Peyer's patch (tissue), 4 donors: ENCODE measurements around the gene B3GNT5. TPM values are rescaled to one million over a fixed set of nuclear protein-coding genes. Genes with fewer than 3 reads are reported as not detected.

Source experiments
- DNase-seq, 3 donors: peaks; one replicate each; pipeline ENCODE4 v3.0.0-alpha.2; 2017 to 2019
- H3K27ac ChIP-seq, 4 donors: fragments of 200-600 bp; sonication (generic); one replicate each; pipeline ENCODE4 v1.5.1; 2016 to 2019
- H3K27me3 ChIP-seq, 2 donors: fragments of 200-600 bp; sonication (generic); one replicate each; pipeline ENCODE4 v1.5.1; 2019
- H3K36me3 ChIP-seq, 3 donors: fragments of 200-600 bp; sonication (generic); one replicate each; pipeline ENCODE4 v1.5.1; 2016 to 2019
- H3K4me1 ChIP-seq, 4 donors: fragments of 200-600 bp; sonication (generic); one replicate each; pipeline ENCODE4 v1.5.1; 2016 to 2019
- H3K4me3 ChIP-seq, 4 donors: fragments of 200-600 bp; sonication (generic); 1 replicate in 3 of 4; 2 replicates in 1 of 4; pipeline ENCODE4 v1.5.1; 2016 to 2019; ENCODE audit warnings: mild to moderate bottlenecking in 1 of 4
- H3K9me3 ChIP-seq, 4 donors: fragments of 200-600 bp; sonication (generic); one replicate each; pipeline ENCODE4 v1.5.1; 2016 to 2019; ENCODE audit warnings: mild to moderate bottlenecking in 1 of 4
- POLR2A ChIP-seq, 2 donors: fragments of 450-650 bp; IDR thresholded peaks; one replicate each; pipeline ENCODE4 v1.5.1; 2017; ENCODE audit warnings: antibody characterized with exemption in 2 of 2, mild to moderate bottlenecking in 2 of 2, moderate library complexity in 2 of 2
- total RNA-seq, 4 donors: library from RNA; depleted of rRNA; stranded (reverse); fragments of >200 nt; gene quantifications; one replicate each; pipeline ENCODE4 v1.1.0, GENCODE V29; 2016
- TF ChIP-seq, protein P1 (sequence below), 6 experiments: fragments of 450-650 bp in 4 of 6; fragments of 200-600 bp in 2 of 6; sonication (generic) in 1 of 6; IDR thresholded peaks; one replicate each; pipeline ENCODE4 v1.5.1; 2017 to 2019; ENCODE audit warnings: antibody characterized with exemption in 6 of 6, mild to moderate bottlenecking in 3 of 6, moderate library complexity in 1 of 6

The B3GNT5 gene
- total RNA-seq, 4 donors from 2014 or later = 15.7 to 66.2 (median 42.2) TPM

DNA sequence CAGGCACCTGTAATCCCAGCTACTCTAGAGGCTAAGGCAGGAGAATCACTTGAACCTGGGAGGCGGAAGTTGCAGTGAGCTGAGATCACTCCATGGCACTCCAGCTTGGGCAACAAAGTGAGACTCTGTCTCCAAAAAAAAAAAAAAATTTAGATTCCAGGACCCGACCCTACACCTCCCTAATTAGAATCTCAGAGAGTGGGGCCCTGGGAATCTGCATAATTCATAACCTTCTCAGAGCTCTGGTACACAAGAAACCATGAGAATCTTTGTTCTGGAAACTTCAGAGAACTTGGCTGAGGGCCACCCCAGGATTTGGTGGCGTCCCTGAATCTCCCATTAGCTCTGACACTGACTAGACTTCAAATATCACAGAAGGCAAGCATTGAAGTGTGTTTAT, 31.5 kb downstream of the B3GNT5 start:
- H3K4me3 ChIP-seq = no peak overlapping the region
- peaks cover 5 to 14% (median 7%) of the 10 kb centered on the region in 4 donors for H3K4me1 ChIP-seq
- no peaks in the 10 kb centered on the region for H3K9me3 ChIP-seq
- H3K27ac ChIP-seq = peak overlapping the region in 1 of 4 donors; percentile 78
- TF ChIP-seq POLR2A (IDR thresholded peaks at IDR 0.05) = no peak
- TF ChIP-seq, protein P1, sequence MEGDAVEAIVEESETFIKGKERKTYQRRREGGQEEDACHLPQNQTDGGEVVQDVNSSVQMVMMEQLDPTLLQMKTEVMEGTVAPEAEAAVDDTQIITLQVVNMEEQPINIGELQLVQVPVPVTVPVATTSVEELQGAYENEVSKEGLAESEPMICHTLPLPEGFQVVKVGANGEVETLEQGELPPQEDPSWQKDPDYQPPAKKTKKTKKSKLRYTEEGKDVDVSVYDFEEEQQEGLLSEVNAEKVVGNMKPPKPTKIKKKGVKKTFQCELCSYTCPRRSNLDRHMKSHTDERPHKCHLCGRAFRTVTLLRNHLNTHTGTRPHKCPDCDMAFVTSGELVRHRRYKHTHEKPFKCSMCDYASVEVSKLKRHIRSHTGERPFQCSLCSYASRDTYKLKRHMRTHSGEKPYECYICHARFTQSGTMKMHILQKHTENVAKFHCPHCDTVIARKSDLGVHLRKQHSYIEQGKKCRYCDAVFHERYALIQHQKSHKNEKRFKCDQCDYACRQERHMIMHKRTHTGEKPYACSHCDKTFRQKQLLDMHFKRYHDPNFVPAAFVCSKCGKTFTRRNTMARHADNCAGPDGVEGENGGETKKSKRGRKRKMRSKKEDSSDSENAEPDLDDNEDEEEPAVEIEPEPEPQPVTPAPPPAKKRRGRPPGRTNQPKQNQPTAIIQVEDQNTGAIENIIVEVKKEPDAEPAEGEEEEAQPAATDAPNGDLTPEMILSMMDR (IDR thresholded peaks at IDR 0.05) = no peak
- no peaks in the 10 kb centered on the region for H3K27me3 ChIP-seq
- no peaks in the 10 kb centered on the region for H3K36me3 ChIP-seq
- no peak for DNase-seq

DNA sequence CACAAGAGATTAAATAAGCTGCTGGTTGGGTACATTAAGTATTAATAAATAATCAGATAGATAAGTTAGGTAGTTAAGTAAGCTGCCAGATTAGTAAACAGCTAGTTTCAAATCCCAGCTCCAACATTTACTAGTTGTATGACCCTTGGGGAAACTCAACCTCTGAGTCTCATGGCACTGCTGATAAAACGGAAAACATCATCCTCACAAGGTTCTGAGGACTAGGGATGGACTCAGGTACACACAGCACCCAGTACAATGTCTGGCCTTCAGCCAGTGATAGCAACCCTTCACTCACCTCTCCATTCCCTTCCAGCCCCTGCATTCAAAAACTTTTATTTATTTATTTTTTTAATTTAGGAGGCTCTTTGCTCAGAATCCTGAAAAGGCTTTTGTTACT, 32.3 kb downstream of the B3GNT5 start:
- Histone ChIP-seq H3K4me1 (peaks cover 5 to 14% (median 7%) of the 10 kb centered on the region in 4 donors), H3K27ac (peak overlapping the region; percentile 33 to 91 (median 68)), H3K27me3 (no peaks in the 10 kb centered on the region), H3K36me3 (no peaks in the 10 kb centered on the region), H3K4me3 (no peak overlapping the region), H3K9me3 (no peaks in the 10 kb centered on the region)
- TF ChIP-seq POLR2A (IDR thresholded peaks at IDR 0.05) = no peak
- TF ChIP-seq, protein P1 (IDR thresholded peaks at IDR 0.05) = no peak
- no peak for DNase-seq

DNA sequence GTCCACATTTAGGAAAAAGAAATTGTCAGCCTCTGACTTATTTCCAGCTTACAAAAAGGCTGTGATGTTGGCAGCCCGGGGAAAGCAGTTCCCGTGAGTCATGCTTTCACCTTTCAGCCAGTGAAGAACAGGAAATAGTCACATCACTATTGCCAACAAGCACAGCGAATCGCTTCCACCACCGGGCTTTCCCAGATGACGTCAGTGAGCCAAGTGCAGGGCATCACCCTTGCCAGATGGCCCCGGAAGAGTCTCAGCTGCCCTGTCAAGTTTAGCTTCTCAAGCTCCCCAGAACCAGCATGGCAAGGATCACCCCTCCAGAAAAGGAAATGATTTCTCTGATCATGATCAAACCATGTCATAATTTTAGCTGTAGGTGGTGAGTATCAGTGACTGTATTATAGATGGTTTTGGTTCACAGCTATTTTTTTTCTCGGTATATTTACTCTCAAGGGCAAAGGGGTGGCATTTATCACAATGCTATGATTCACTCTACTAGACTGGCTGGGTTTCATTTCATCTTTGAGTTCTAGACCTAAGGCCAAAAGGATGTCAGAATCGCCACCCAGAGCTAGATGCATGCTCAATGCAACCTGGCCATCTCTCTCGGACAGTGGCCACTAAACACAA, 32.9 kb downstream of the B3GNT5 start:
- Histone ChIP-seq H3K27ac (peak overlapping the region; percentile 33 to 91 (median 68)), H3K4me3 (peak overlapping the region in 1 of 4 donors; percentile 20), H3K36me3 (no peaks in the 10 kb centered on the region), H3K27me3 (no peaks in the 10 kb centered on the region), H3K4me1 (peaks cover 5 to 14% (median 7%) of the 10 kb centered on the region in 4 donors), H3K9me3 (no peaks in the 10 kb centered on the region)
- TF ChIP-seq, protein P1 (IDR thresholded peaks at IDR 0.05) = no peak
- TF ChIP-seq POLR2A (IDR thresholded peaks at IDR 0.05) = peak; percentile 10 to 52
- peak; percentile 74 to 95 (median 87) for DNase-seq

DNA sequence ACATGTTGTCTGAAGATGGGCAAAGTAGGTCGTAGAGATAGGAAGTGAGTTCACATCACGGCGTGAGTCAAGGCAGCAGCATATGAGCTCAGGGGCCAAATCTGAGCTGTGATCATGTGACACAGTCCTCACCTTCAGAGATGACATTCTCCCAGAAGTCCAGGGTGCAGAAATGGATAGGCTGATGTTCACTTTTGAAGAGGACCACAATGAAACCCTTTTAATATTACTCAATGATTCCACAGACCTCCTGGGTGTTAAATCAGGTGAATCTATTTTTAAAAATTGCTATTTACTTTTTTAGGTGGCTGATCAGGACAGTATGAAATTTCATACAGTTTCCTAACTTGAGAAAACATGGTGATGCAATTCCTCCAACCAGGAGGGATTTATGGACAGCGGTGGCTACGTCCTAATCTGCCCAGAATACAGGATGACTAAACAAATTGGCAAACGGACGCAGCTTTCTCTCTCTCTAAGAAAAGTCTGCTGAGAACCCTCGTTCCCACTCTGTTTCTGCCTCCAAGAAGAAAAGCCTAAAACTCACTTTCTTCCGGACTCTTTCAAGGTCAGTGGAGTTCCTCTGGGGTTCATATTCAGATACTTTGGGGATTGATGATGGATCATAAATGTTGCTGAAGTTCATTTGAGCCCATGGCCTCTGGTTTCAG, 34.4 kb downstream of the B3GNT5 start:
- no peak overlapping the region for H3K4me3 ChIP-seq
- H3K9me3 ChIP-seq = no peaks in the 10 kb centered on the region
- peak overlapping the region in 2 of 4 donors; percentile 78 to 91 for H3K27ac ChIP-seq
- no peaks in the 10 kb centered on the region for H3K36me3 ChIP-seq
- H3K27me3 ChIP-seq = no peaks in the 10 kb centered on the region
- H3K4me1 ChIP-seq = peaks cover 5 to 14% (median 7%) of the 10 kb centered on the region in 4 donors
- DNase-seq = peak in 1 of 3 donors; percentile 55
- TF ChIP-seq, protein P1 (IDR thresholded peaks at IDR 0.05) = no peak
- TF ChIP-seq POLR2A (IDR thresholded peaks at IDR 0.05) = no peak

DNA sequence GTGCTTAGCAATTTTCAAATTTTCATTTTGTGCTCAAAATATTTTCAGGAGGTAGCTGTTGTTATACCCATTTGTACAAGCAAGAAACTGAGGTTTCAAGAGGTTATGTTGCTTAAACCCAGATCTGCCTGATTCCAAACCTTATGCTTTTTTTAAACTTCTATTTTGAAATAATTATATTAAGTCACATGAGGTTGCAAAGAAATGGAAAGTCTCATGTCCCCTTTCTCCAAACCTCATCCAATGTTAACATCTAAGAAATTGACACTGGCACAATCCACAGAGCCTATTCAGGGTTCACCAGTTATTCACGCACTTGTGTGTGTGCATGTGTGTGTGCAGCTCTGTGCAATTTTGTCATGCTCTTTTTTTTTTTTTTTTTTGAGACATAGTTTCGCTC, 35.1 kb downstream of the B3GNT5 start:
- Histone ChIP-seq H3K27ac (no peak overlapping the region), H3K27me3 (no peaks in the 10 kb centered on the region), H3K4me3 (no peak overlapping the region), H3K9me3 (no peaks in the 10 kb centered on the region), H3K36me3 (no peaks in the 10 kb centered on the region), H3K4me1 (peaks cover 5 to 14% (median 7%) of the 10 kb centered on the region in 4 donors)
- TF ChIP-seq POLR2A (IDR thresholded peaks at IDR 0.05) = no peak
- TF ChIP-seq, protein P1 (IDR thresholded peaks at IDR 0.05) = no peak
- no peak for DNase-seq
